B cell (primary cell): Measurements from ENCODE around the gene SDK1. TPM values are rescaled to one million over a fixed set of nuclear protein-coding genes. Genes with fewer than 3 reads are reported as not detected.

Experiments
- ATAC-seq: fragments of 200-7000 bp; cut with Tn5 transposase; one replicate; pipeline ENCODE4 v1.10.0; 2021; ENCODE audit warnings: low read depth, mild to moderate bottlenecking, moderate number of reproducible peaks, moderate library complexity
- CTCF ChIA-PET: fragments of 350-600 bp; sonication (Branson Sonifier 250); formaldehyde crosslinking; loops from one replicate; lab custom pipeline; 2021; ENCODE audit warnings: antibody characterized with exemption, inconsistent platforms; lab: Charles Lee
- POLR2A ChIA-PET: fragments of 350-600 bp; sonication (Branson Sonifier 250); formaldehyde crosslinking; loops from one replicate; lab custom pipeline; 2021; ENCODE audit warnings: antibody characterized with exemption; lab: Charles Lee
- DNase-seq: peaks from one replicate; pipeline ENCODE4 v3.0.0; 2013
- H2AFZ ChIP-seq: 2 replicates; pipeline ENCODE4 v1.6.1; 2012; ENCODE audit warnings: mild to moderate bottlenecking, low read depth, low read length; ENCODE audit not compliant: insufficient read depth, poor library complexity, severe bottlenecking
- H3K27ac ChIP-seq, 2 donors: 1 replicate in 1 of 2; 2 replicates in 1 of 2; pipeline ENCODE4 v1.5.1; 2012 to 2013; ENCODE audit warnings: low read length in 2 of 2, mild to moderate bottlenecking in 2 of 2, moderate library complexity in 1 of 2
- H3K27me3 ChIP-seq, 4 experiments: fragments of 200-600 bp in 1 of 4; sonication (generic) in 1 of 4; replicated peaks in 1 of 4; 1 replicate in 2 of 4; 2 replicates in 2 of 4; pipeline versions ENCODE4 v1.6.1 to v1.7.0; 2013 to 2016; ENCODE audit warnings: low read length in 3 of 4, mild to moderate bottlenecking in 2 of 4, mixed read lengths in 1 of 4, moderate library complexity in 1 of 4; ENCODE audit not compliant: insufficient read depth in 4 of 4, control insufficient read depth in 3 of 4; ENCODE audit errors: control extremely low read depth in 1 of 4
- H3K36me3 ChIP-seq, 2 experiments: replicated peaks in 1 of 2; 1 replicate in 1 of 2; 2 replicates in 1 of 2; pipeline versions ENCODE4 v1.6.1 to v1.7.1; 2013; ENCODE audit warnings: low read length in 1 of 2; ENCODE audit not compliant: insufficient read depth in 2 of 2, control insufficient read depth in 1 of 2; ENCODE audit errors: control extremely low read depth in 1 of 2, extremely low read depth in 1 of 2
- H3K4me1 ChIP-seq, 2 donors: fragments of 200-600 bp in 1 of 2; sonication (generic) in 1 of 2; 1 replicate in 1 of 2; 2 replicates in 1 of 2; pipeline versions ENCODE4 v1.5.1 to v1.6.1; 2013 to 2017; ENCODE audit warnings: low read length in 2 of 2; ENCODE audit not compliant: control insufficient read depth in 2 of 2, insufficient read depth in 2 of 2
- H3K4me2 ChIP-seq: replicated peaks from 2 replicates; pipeline ENCODE3; 2012; ENCODE audit warnings: mild to moderate bottlenecking, low read depth, low read length; ENCODE audit not compliant: poor library complexity, severe bottlenecking
- H3K4me3 ChIP-seq, 5 experiments: fragments of 200-600 bp in 1 of 5; sonication (generic) in 1 of 5; 1 replicate in 3 of 5; 2 replicates in 2 of 5; pipeline versions ENCODE4 v1.5.1 to v1.7.0; 2011 to 2016; ENCODE audit warnings: low read length in 4 of 5, mild to moderate bottlenecking in 4 of 5, low read depth in 2 of 5, control low read depth in 1 of 5, moderate library complexity in 1 of 5; ENCODE audit not compliant: insufficient read depth in 1 of 5; ENCODE audit errors: control extremely low read depth in 1 of 5, extremely low read depth in 1 of 5
- H3K79me2 ChIP-seq: fragments of 200-600 bp; sonication (generic); one replicate; pipeline ENCODE4 v1.6.0; 2016; ENCODE audit warnings: low read length; ENCODE audit not compliant: control insufficient read depth, insufficient read depth
- H3K9ac ChIP-seq: fragments of 200-600 bp; sonication (generic); 2 replicates; pipeline ENCODE4 v1.6.1; 2017; ENCODE audit warnings: mild to moderate bottlenecking, low read length, moderate library complexity
- H3K9me3 ChIP-seq, 3 donors: one replicate each; pipeline versions ENCODE4 v1.6.1 to v1.7.1; 2013; ENCODE audit warnings: low read length in 2 of 3; ENCODE audit not compliant: control insufficient read depth in 2 of 3, insufficient read depth in 1 of 3; ENCODE audit errors: control extremely low read depth in 1 of 3
- H4K20me1 ChIP-seq: 2 replicates; pipeline ENCODE4 v1.6.0; 2012; ENCODE audit warnings: mild to moderate bottlenecking, low read length; ENCODE audit not compliant: insufficient read depth, control insufficient read depth, poor library complexity, severe bottlenecking
- H3K27ac Mint-ChIP-seq: one replicate; pipeline ENCODE4 v1.8.0; 2021; ENCODE audit warnings: mixed read lengths
- H3K27me3 Mint-ChIP-seq: one replicate; pipeline ENCODE4 v1.8.0; 2021; ENCODE audit warnings: mixed read lengths
- H3K4me1 Mint-ChIP-seq: one replicate; pipeline ENCODE4 v1.8.0; 2021; ENCODE audit warnings: mixed read lengths
- H3K4me3 Mint-ChIP-seq: one replicate; pipeline ENCODE4 v1.8.0; 2021; ENCODE audit warnings: mixed read lengths
- H3K9me3 Mint-ChIP-seq: one replicate; pipeline ENCODE4 v1.8.0; 2022; ENCODE audit warnings: mixed read lengths; ENCODE audit not compliant: insufficient read depth
- CTCF ChIP-seq: fragments of 200-600 bp; IDR thresholded peaks from one replicate; pipeline ENCODE4 v1.8.0; 2022; ENCODE audit warnings: antibody characterized with exemption, mild to moderate bottlenecking
- EZH2 ChIP-seq: IDR thresholded peaks from 2 replicates; pipeline ENCODE4 v1.6.1; 2012; ENCODE audit warnings: borderline replicate concordance, low read depth, mild to moderate bottlenecking, moderate library complexity, low read length; ENCODE audit not compliant: insufficient read depth, poor library complexity, severe bottlenecking
- WGBS: methylation state at CpG from one replicate; pipeline ENCODE4 v1.1.5; 2013; ENCODE audit warnings: missing lambda C conversion rate; ENCODE audit not compliant: insufficient coverage; 5-methylcytosine and 5-hydroxymethylcytosine counted together
- intact Hi-C: fragments of 100-400 bp; cut with micrococcal nuclease; formaldehyde crosslinking; loops from one replicate; pipeline ENCODE4 v1.10.0; 2022
- polyA plus RNA-seq: library from polyadenylated mRNA; depleted of rRNA; stranded (reverse); fragments of >200 nt; gene quantifications from 2 replicates; pipeline ENCODE4 v1.2.3, GENCODE V29; 2012
- total RNA-seq, 2 donors: library from RNA; stranded (reverse); fragments of 120-200 nt in 1 of 2; gene quantifications; 1 replicate in 1 of 2; 2 replicates in 1 of 2; pipeline versions ENCODE4 v1.2.3 to v1.2.4, GENCODE V29; 2013 to 2022

The SDK1 gene
- total and polyA plus RNA-seq, 2 donors (not counting 1 experiment from before 2014, with no cell fraction given): 0.73 to 2.0 TPM

- H3K4me1 ChIP-seq: no peaks in the 10 kb centered on the region
- ATAC-seq (no peak), DNase-seq (no peak)
- no peaks in the 10 kb centered on the region for H3K36me3 ChIP-seq
- CTCF ChIA-PET: interaction anchor here (1.1 kb wide), 1 partner anchor 9 kb away, joined by 3 read pairs; no protein-coding TSS in a partner anchor
- no peak overlapping the region for H3K27ac Mint-ChIP-seq
- no peaks in the 10 kb centered on the region for H4K20me1 ChIP-seq
- peaks cover 28% of the 10 kb centered on the region for H3K27me3 Mint-ChIP-seq
- H3K4me2 ChIP-seq: no peak overlapping the region
- no peak overlapping the region for H3K4me3 Mint-ChIP-seq
- TF ChIP-seq EZH2 (no peak), CTCF (no peak)
- no peaks in the 10 kb centered on the region for H3K9me3 Mint-ChIP-seq
- POLR2A ChIA-PET: no interaction called here
- H3K27ac ChIP-seq: no peak overlapping the region
- H3K9me3 ChIP-seq: no peaks in the 10 kb centered on the region
- H2AFZ ChIP-seq: no peak overlapping the region
- no peak overlapping the region for H3K4me3 ChIP-seq
- H3K27me3 ChIP-seq: peaks cover 0 to 3% (median 1%) of the 10 kb centered on the region in 4 experiments
- H3K4me1 Mint-ChIP-seq: no peaks in the 10 kb centered on the region
- 94% methylated on average over 10 of the region's 12 CpGs for WGBS
- H3K9ac ChIP-seq: no peak overlapping the region
- intact Hi-C loops: no loop called here
- H3K79me2 ChIP-seq: no peaks in the 10 kb centered on the region
Observed at GRCh38 chr7:3380886-3381685, 80.0 kb downstream of the SDK1 start.

GRCh38 chr7:3386423-3387190 is 85.6 kb downstream of the SDK1 start:
- CTCF ChIA-PET: no interaction called here
- peaks cover 20% of the 10 kb centered on the region for H3K27me3 Mint-ChIP-seq
- POLR2A ChIA-PET: interaction anchor here (0.6 kb wide), 1 partner anchor 1331 kb away, joined by 7 read pairs; no protein-coding TSS in a partner anchor

More at GRCh38 chr7:3386423-3387190, 85.6 kb downstream of the SDK1 start:
- Histone ChIP-seq H3K79me2 (no peaks in the 10 kb centered on the region), H3K4me2 (no peak overlapping the region), H4K20me1 (no peaks in the 10 kb centered on the region), H3K9me3 (no peaks in the 10 kb centered on the region), H3K27me3 (peaks cover 0 to 4% (median 0%) of the 10 kb centered on the region in 4 experiments), H3K4me1 (no peaks in the 10 kb centered on the region), H3K9ac (no peak overlapping the region), H2AFZ (no peak overlapping the region), H3K27ac (no peak overlapping the region), H3K36me3 (no peaks in the 10 kb centered on the region), H3K4me3 (no peak overlapping the region)
- DNase-seq (no peak), ATAC-seq (no peak)
- no peaks in the 10 kb centered on the region for H3K9me3 Mint-ChIP-seq
- H3K27ac Mint-ChIP-seq: no peak overlapping the region
- TF ChIP-seq CTCF (no peak), EZH2 (no peak)
- no peak overlapping the region for H3K4me3 Mint-ChIP-seq
- H3K4me1 Mint-ChIP-seq: no peaks in the 10 kb centered on the region
- intact Hi-C loops: no loop called here
- WGBS: 0% methylated on average over 1 of the region's 5 CpGs
